Neutrophil (primary cell): ENCODE results near the gene SERPINE2.

Experiments
- H3K27ac ChIP-seq: fragments of 200-600 bp; sonication (generic); 2 replicates; pipeline ENCODE4 v1.5.1; 2016; ENCODE audit warnings: mild to moderate bottlenecking, moderate library complexity
- H3K27me3 ChIP-seq: fragments of 200-600 bp; sonication (generic); 2 replicates; pipeline ENCODE4 v1.6.0; 2016; ENCODE audit warnings: mild to moderate bottlenecking
- H3K36me3 ChIP-seq: fragments of 200-600 bp; sonication (generic); 2 replicates; pipeline ENCODE4 v1.5.1; 2017
- H3K4me1 ChIP-seq, 2 experiments: fragments of 200-600 bp in 1 of 2; sonication (generic) in 1 of 2; 1 replicate in 1 of 2; 2 replicates in 1 of 2; pipeline versions ENCODE4 v1.5.1 to v1.6.1; 2013 to 2016; ENCODE audit warnings: low read depth in 1 of 2, low read length in 1 of 2, mild to moderate bottlenecking in 1 of 2, moderate library complexity in 1 of 2; ENCODE audit not compliant: control insufficient read depth in 1 of 2, insufficient read depth in 1 of 2
- H3K4me3 ChIP-seq, 2 experiments: fragments of 200-600 bp in 1 of 2; sonication (generic) in 1 of 2; 1 replicate in 1 of 2; 2 replicates in 1 of 2; pipeline ENCODE4 v1.5.1; 2013 to 2016; ENCODE audit warnings: low read depth in 1 of 2, low read length in 1 of 2, mild to moderate bottlenecking in 1 of 2, moderate library complexity in 1 of 2
- H3K9me3 ChIP-seq: fragments of 200-600 bp; sonication (generic); 2 replicates; pipeline ENCODE4 v1.5.1; 2016
- CTCF ChIP-seq: fragments of 200-600 bp; sonication (generic); IDR thresholded peaks from 2 replicates; pipeline ENCODE4 v1.5.1; 2016; ENCODE audit warnings: antibody characterized with exemption

The SERPINE2 gene

GRCh38 chr2:223970343-223971128 lies 68.5 kb downstream of the SERPINE2 start:
- Histone ChIP-seq H3K4me3 (no peak overlapping the region), H3K9me3 (no peaks in the 10 kb centered on the region), H3K36me3 (peaks cover 32% of the 10 kb centered on the region), H3K27ac (no peak overlapping the region), H3K27me3 (no peaks in the 10 kb centered on the region), H3K4me1 (peaks cover 0 to 2% of the 10 kb centered on the region in 2 experiments)
- TF ChIP-seq CTCF: peak; percentile 85

GRCh38 chr2:223969856-223970255 lies 69.2 kb downstream of the SERPINE2 start:
- TF ChIP-seq CTCF: no peak
- Histone ChIP-seq H3K27ac (no peak overlapping the region), H3K36me3 (peaks cover 37% of the 10 kb centered on the region)

GRCh38 chr2:223969315-223969714 lies 69.8 kb downstream of the SERPINE2 start:
- Histone ChIP-seq H3K27me3 (no peaks in the 10 kb centered on the region), H3K36me3 (peaks cover 42% of the 10 kb centered on the region), H3K4me1 (peaks cover 0 to 2% of the 10 kb centered on the region in 2 experiments), H3K27ac (no peak overlapping the region), H3K9me3 (no peaks in the 10 kb centered on the region), H3K4me3 (no peak overlapping the region)
- no peak for TF ChIP-seq CTCF

More at GRCh38 chr2:223969856-223970255, 69.2 kb downstream of the SERPINE2 start:
- Histone ChIP-seq H3K4me1 (peaks cover 0 to 2% of the 10 kb centered on the region in 2 experiments), H3K9me3 (no peaks in the 10 kb centered on the region), H3K4me3 (no peak overlapping the region), H3K27me3 (no peaks in the 10 kb centered on the region)

- no peaks in the 10 kb centered on the region for H3K9me3 ChIP-seq
- H3K4me1 ChIP-seq: peaks cover 0 to 2% of the 10 kb centered on the region in 2 experiments
- H3K27me3 ChIP-seq: no peaks in the 10 kb centered on the region
- H3K4me3 ChIP-seq: no peak overlapping the region
- no peak for TF ChIP-seq CTCF
- peaks cover 49% of the 10 kb centered on the region for H3K36me3 ChIP-seq
- H3K27ac ChIP-seq: no peak overlapping the region
Observed at GRCh38 chr2:223967981-223968380, 71.1 kb downstream of the SERPINE2 start.

GRCh38 chr2:223959688-223960087 lies 79.4 kb downstream of the SERPINE2 start:
- H3K4me3 ChIP-seq: no peak overlapping the region
- peaks cover 37% of the 10 kb centered on the region for H3K36me3 ChIP-seq
- H3K4me1 ChIP-seq: peaks cover 38 to 55% of the 10 kb centered on the region in 2 experiments
- peak overlapping the region; percentile 7 for H3K27ac ChIP-seq
- no peaks in the 10 kb centered on the region for H3K9me3 ChIP-seq
- no peaks in the 10 kb centered on the region for H3K27me3 ChIP-seq
- no peak for TF ChIP-seq CTCF
